Measurements from ENCODE around the gene TMEM140.

- TF ChIP-seq CTCF (IDR thresholded peaks at IDR 0.05) (no peak), ZFX (IDR thresholded peaks at IDR 0.05; ENCODE audit: borderline replicate concordance) (no peak)
Observed at GRCh38 chr7:135160098-135160857, 12.4 kb downstream of the TMEM140 start.
